Renal pelvis (tissue), 4 donors: ENCODE data around the gene METTL1. TPM values are rescaled to one million over a fixed set of nuclear protein-coding genes. Genes with fewer than 3 reads are reported as not detected.

Source experiments
- DNase-seq: peaks from one replicate; pipeline ENCODE4 v3.0.0-alpha.2; 2013
- polyA plus RNA-seq, 3 donors: library from polyadenylated mRNA; unstranded; fragments of 120-200 nt; gene quantifications; one replicate each; pipeline ENCODE4 v1.2.1, GENCODE V29; 2013; ENCODE audit not compliant: insufficient read length in 3 of 3

METTL1 gene
- polyA plus RNA-seq, 3 donors = 28.0 to 35.8 (median 31.3) TPM

GRCh38 chr12:57740656-57741412 lies 31.1 kb downstream of the METTL1 start:
- no peak for DNase-seq

- DNase-seq = no peak
Observed at GRCh38 chr12:57739914-57740538, 31.9 kb downstream of the METTL1 start.

GRCh38 chr12:57739387-57739786 lies 32.5 kb downstream of the METTL1 start:
- no peak for DNase-seq

- no peak for DNase-seq
Observed at GRCh38 chr12:57738661-57739237, 33.2 kb downstream of the METTL1 start, which contains the start of gene AGAP2. Gene AGAP2, minus strand, starts transcription at chr12:57738742. Its CDS starts 496 bp downstream, at chr12:57738246.

GRCh38 chr12:57737467-57738460 lies 34.1 kb downstream of the METTL1 start:
- DNase-seq = no peak

GRCh38 chr12:57736741-57737466 lies 35.0 kb downstream of the METTL1 start:
- DNase-seq = no peak

GRCh38 chr12:57735952-57736740 lies 35.8 kb downstream of the METTL1 start:
- DNase-seq = no peak

- DNase-seq = no peak
Observed at GRCh38 chr12:57735198-57735855, 36.6 kb downstream of the METTL1 start.

- DNase-seq = no peak
Observed at GRCh38 chr12:57734591-57734990, 37.3 kb downstream of the METTL1 start.

GRCh38 chr12:57733928-57734327 lies 38.0 kb downstream of the METTL1 start:
- no peak for DNase-seq

GRCh38 chr12:57732726-57733593 lies 38.9 kb downstream of the METTL1 start:
- DNase-seq = no peak

- DNase-seq = no peak
Observed at GRCh38 chr12:57732270-57732669, 39.6 kb downstream of the METTL1 start.

- no peak for DNase-seq
Observed at GRCh38 chr12:57731411-57732080, 40.4 kb downstream of the METTL1 start.

- DNase-seq = no peak
Observed at GRCh38 chr12:57730336-57731067, 41.4 kb downstream of the METTL1 start.

- DNase-seq = no peak
Observed at GRCh38 chr12:57729321-57729844, 42.5 kb downstream of the METTL1 start.

- no peak for DNase-seq
Observed at GRCh38 chr12:57727758-57728395, 44.0 kb downstream of the METTL1 start.
